A673 (cell line): Measurements from ENCODE around the gene SLU7. TPM values are rescaled to one million over a fixed set of nuclear protein-coding genes. Genes with fewer than 3 reads are reported as not detected.
A peak's percentile ranks its signal among the peaks of the same experiment; 100 is the strongest.
"Not testable (repeated sequence)": the region's sequence is repeated elsewhere in the genome, so short reads cannot be mapped to it uniquely, and the experiment has no call there.

Experiments used
- BruUV-seq: library from RNA; stranded (reverse); fragments of 400-500 nt; replicated peaks from 2 replicates; lab custom pipeline; 2021; lab: Mats Ljungman, UMichigan
- CTCF ChIA-PET: fragments of 300-600 bp; sonication (Branson Sonifier 250); formaldehyde crosslinking; loops from one replicate; lab custom pipeline; 2022; ENCODE audit warnings: antibody characterized with exemption; lab: Charles Lee
- POLR2A ChIA-PET: fragments of 300-600 bp; sonication (Branson Sonifier 250); formaldehyde crosslinking; loops from one replicate; lab custom pipeline; 2022; ENCODE audit warnings: antibody characterized with exemption; ENCODE audit not compliant: low non-redundant PET; lab: Charles Lee
- DNase-seq: peaks from one replicate; pipeline ENCODE4 v3.0.0-alpha.2; 2015; ENCODE audit warnings: low spot score
- H3K27ac ChIP-seq: fragments of 200-600 bp; sonication (generic); 2 replicates; pipeline ENCODE4 v1.5.1; 2016; ENCODE audit warnings: mixed run types, low read depth, mild to moderate bottlenecking, mixed read lengths, antibody characterized with exemption, low read length; ENCODE audit not compliant: poor library complexity, severe bottlenecking
- H3K27me3 ChIP-seq: fragments of 200-600 bp; sonication (generic); replicated peaks from 2 replicates; pipeline ENCODE4 v1.6.1; 2017; ENCODE audit warnings: mixed run types, low read depth, mild to moderate bottlenecking, mixed read lengths, antibody characterized with exemption, low read length; ENCODE audit not compliant: insufficient read depth, poor library complexity
- H3K36me3 ChIP-seq: fragments of 200-600 bp; sonication (generic); 2 replicates; pipeline ENCODE4 v1.6.1; 2016; ENCODE audit warnings: mixed run types, mild to moderate bottlenecking, mixed read lengths, antibody characterized with exemption, low read length; ENCODE audit not compliant: insufficient read depth, poor library complexity, severe bottlenecking
- H3K4me1 ChIP-seq: fragments of 200-600 bp; sonication (generic); 2 replicates; pipeline ENCODE4 v1.6.1; 2017; ENCODE audit warnings: mixed run types, mild to moderate bottlenecking, mixed read lengths, antibody characterized with exemption, low read length; ENCODE audit not compliant: insufficient read depth, poor library complexity, severe bottlenecking
- H3K4me3 ChIP-seq: fragments of 200-600 bp; sonication (generic); 2 replicates; pipeline ENCODE4 v1.5.1; 2016; ENCODE audit warnings: low read depth, mixed run types, mild to moderate bottlenecking, mixed read lengths, low read length; ENCODE audit not compliant: poor library complexity, severe bottlenecking
- H3K9me3 ChIP-seq: fragments of 200-600 bp; sonication (generic); 2 replicates; pipeline ENCODE4 v1.6.1; 2016; ENCODE audit warnings: mixed run types, low read depth, mild to moderate bottlenecking, mixed read lengths, antibody characterized with exemption, low read length; ENCODE audit not compliant: poor library complexity, severe bottlenecking
- EZH2 ChIP-seq: fragments of 200-600 bp; sonication (generic); IDR thresholded peaks from 2 replicates; pipeline ENCODE4 v1.6.1; 2017; ENCODE audit warnings: borderline replicate concordance, low read depth, mild to moderate bottlenecking, mixed read lengths, antibody characterized with exemption, low read length; ENCODE audit not compliant: poor library complexity, severe bottlenecking
- intact Hi-C: fragments of 100-400 bp; cut with micrococcal nuclease; formaldehyde crosslinking; loops from one replicate; pipeline ENCODE4 v1.10.0; 2022; ENCODE audit not compliant: unreplicated experiment
- total RNA-seq: library from RNA; stranded (reverse); gene quantifications from 2 replicates; pipeline ENCODE4 v1.2.3, GENCODE V29; 2021
- TF ChIP-seq, protein P1 (sequence below): fragments of 300-800, 200-600 bp; sonication (generic); conservative IDR thresholded peaks from 2 replicates; pipeline ENCODE4 v1.5.1; 2017; ENCODE audit warnings: low read depth, mild to moderate bottlenecking, antibody characterized with exemption, low read length, moderate library complexity, mixed read lengths

The SLU7 gene
- total RNA-seq, 1 experiment from 2014 or later: 37.4 TPM

DNA sequence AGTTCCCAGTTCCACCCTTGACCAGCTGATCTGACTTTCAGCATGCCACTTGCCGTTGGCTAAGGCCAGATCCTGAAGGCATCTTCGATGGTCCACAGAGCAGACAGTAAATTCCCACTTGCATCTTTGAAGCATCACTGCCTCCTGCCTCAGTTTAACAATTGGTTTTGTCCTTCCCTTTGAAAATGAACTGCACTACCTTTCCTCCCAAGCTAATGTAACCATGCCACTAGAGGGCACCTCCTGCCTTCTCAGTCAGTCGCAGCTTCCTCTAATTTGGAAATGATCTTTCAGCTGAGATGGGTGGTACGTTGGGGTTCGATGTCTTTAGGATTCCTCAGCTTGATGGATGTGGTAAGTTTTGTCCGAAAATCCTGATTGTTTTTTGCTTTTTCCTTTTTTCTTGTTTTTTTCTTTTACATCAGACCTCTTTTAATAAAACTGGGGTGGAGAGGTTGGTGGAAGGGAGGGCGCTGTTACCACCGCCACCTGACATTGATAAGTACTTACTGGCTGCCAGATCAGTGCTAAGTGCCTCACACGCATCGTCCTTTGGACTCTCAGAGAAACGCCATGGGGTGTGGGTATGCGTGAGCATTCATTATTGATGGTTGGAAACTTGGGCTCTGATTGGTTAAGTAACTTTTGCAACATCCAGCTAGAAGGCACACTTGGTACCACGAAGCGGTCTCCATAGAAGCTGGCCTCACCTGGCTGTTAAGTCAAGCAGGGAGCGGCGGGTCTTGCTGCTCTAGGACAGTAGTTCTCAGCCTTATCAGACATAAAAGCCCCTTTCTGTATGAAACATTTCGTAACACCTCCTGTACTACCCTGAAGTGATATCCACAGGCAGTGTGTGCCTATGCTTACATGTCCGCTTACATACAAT, 19.7 kb upstream of the SLU7 start:
- H3K27ac ChIP-seq: no peak overlapping the region
- H3K36me3 ChIP-seq: no peaks in the 10 kb centered on the region
- no peaks in the 10 kb centered on the region for H3K9me3 ChIP-seq
- POLR2A ChIA-PET: no interaction called here
- no peaks in the 10 kb centered on the region for H3K4me1 ChIP-seq
- no TSS peak for BruUV-seq
- intact Hi-C loops: loop anchor here (5.0 kb wide), 1 partner anchor 69 kb away; no protein-coding TSS in a partner anchor
- DNase-seq: peak; percentile 68
- CTCF ChIA-PET: interaction anchor here (1.0 to 1.4 kb wide), 5 partner anchors 9 to 417 kb away, joined by 3 to 8 read pairs (median 4); partner anchors contain the start of genes PTTG1 and SLU7
- no peak for TF ChIP-seq EZH2
- TF ChIP-seq, protein P1, sequence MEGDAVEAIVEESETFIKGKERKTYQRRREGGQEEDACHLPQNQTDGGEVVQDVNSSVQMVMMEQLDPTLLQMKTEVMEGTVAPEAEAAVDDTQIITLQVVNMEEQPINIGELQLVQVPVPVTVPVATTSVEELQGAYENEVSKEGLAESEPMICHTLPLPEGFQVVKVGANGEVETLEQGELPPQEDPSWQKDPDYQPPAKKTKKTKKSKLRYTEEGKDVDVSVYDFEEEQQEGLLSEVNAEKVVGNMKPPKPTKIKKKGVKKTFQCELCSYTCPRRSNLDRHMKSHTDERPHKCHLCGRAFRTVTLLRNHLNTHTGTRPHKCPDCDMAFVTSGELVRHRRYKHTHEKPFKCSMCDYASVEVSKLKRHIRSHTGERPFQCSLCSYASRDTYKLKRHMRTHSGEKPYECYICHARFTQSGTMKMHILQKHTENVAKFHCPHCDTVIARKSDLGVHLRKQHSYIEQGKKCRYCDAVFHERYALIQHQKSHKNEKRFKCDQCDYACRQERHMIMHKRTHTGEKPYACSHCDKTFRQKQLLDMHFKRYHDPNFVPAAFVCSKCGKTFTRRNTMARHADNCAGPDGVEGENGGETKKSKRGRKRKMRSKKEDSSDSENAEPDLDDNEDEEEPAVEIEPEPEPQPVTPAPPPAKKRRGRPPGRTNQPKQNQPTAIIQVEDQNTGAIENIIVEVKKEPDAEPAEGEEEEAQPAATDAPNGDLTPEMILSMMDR: peak; percentile 81
- peak overlapping the region; percentile 21 for H3K4me3 ChIP-seq
- H3K27me3 ChIP-seq: no peaks in the 10 kb centered on the region

DNA sequence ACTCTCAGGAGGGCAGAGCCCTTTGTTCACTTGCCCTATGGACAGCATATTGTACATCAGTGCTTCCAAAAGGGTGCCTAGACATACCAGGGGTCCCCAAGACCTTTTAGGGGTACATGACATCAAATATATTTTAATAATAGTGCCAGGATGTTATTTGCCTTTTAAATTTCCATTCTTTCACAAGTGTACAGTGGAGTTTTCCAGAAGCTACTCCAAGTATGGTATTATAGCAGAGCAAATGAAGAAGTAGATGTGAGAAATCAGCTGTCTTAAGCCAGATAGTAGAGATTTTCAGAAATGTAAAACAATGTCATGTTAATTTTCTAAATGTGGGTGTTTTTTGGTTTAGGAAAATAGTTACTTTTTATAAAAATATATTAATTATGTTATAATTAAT, 18.4 kb upstream of the SLU7 start:
- H3K4me1 ChIP-seq: no peaks in the 10 kb centered on the region
- POLR2A ChIA-PET: no interaction called here
- CTCF ChIA-PET: interaction anchor here (0.6 kb wide), 1 partner anchor 414 kb away, joined by 6 read pairs; no protein-coding TSS in a partner anchor
- H3K36me3 ChIP-seq: no peaks in the 10 kb centered on the region
- no peaks in the 10 kb centered on the region for H3K27me3 ChIP-seq
- H3K27ac ChIP-seq: no peak overlapping the region
- H3K4me3 ChIP-seq: no peak overlapping the region
- TF ChIP-seq, protein P1: no peak
- TF ChIP-seq EZH2: no peak
- H3K9me3 ChIP-seq: no peaks in the 10 kb centered on the region
- no TSS peak for BruUV-seq
- DNase-seq: no peak
- intact Hi-C loops: loop anchor here (5.0 kb wide), 1 partner anchor 70 kb away; no protein-coding TSS in a partner anchor

DNA sequence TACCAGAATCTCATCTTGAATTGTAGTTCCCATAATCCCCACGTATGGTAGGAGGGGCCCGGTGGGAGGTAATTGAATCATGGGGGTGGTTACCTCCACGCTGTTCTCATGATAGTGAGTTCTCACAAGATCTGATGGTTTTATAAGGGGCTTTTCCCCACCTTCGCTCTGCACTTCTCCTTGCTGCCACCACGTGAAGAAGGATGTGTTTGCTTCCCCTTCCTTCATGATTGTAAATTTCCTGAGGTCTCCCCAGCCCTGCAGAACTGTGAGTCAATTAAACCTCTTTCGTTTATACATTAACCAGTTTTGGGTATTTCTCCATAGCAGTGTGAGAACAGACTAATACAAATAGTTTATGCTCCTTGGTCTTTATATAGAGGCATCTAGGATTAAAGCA, 17.8 kb upstream of the SLU7 start:
- H3K4me1 ChIP-seq, CTCF ChIA-PET, H3K9me3 ChIP-seq, DNase-seq, POLR2A ChIA-PET, H3K4me3 ChIP-seq, H3K27me3 ChIP-seq, H3K36me3 ChIP-seq, H3K27ac ChIP-seq, BruUV-seq: not testable (repeated sequence)
- intact Hi-C loops: loop anchor here (5.0 kb wide), 1 partner anchor 71 kb away; no protein-coding TSS in a partner anchor
